NCI-H446 (cell line): ENCODE results near the gene OTC.
A peak's percentile ranks its signal among the peaks of the same experiment; 100 is the strongest.

Source experiments
- DNase-seq, 2 experiments: peaks; one replicate each; lab custom pipeline; 2025; lab: John Stamatoyannopoulos, UW

The OTC gene

GRCh38 chrX:38357747-38358673, 5.6 kb downstream of the OTC start:
- no peak for DNase-seq

GRCh38 chrX:38363046-38363445, 10.6 kb downstream of the OTC start:
- no peak for DNase-seq

- DNase-seq = no peak
These were observed 13.6 kb downstream of the OTC start for GRCh38 chrX:38365954-38366353.

GRCh38 chrX:38368774-38369173, 16.4 kb downstream of the OTC start:
- DNase-seq = no peak

- DNase-seq = no peak
These were observed 19.2 kb downstream of the OTC start for GRCh38 chrX:38371641-38372040.

GRCh38 chrX:38374431-38374830, 22.0 kb downstream of the OTC start:
- DNase-seq = no peak

GRCh38 chrX:38375891-38376290, 23.5 kb downstream of the OTC start:
- peak; percentile 1 to 11 for DNase-seq

- DNase-seq = no peak
These were observed 24.3 kb downstream of the OTC start for GRCh38 chrX:38376747-38377146.

- DNase-seq = no peak
These were observed 26.7 kb downstream of the OTC start for GRCh38 chrX:38379088-38379487.

- DNase-seq = peak; percentile 40 to 54
These were observed 30.3 kb downstream of the OTC start for GRCh38 chrX:38382663-38383062.

GRCh38 chrX:38400389-38400910, 48.0 kb downstream of the OTC start:
- no peak for DNase-seq

GRCh38 chrX:38402118-38402517, 49.7 kb downstream of the OTC start:
- DNase-seq = no peak

- DNase-seq = no peak
These were observed 51.4 kb downstream of the OTC start for GRCh38 chrX:38403834-38404233.

GRCh38 chrX:38407126-38407525, 54.7 kb downstream of the OTC start:
- DNase-seq = no peak

GRCh38 chrX:38409289-38409688, 56.9 kb downstream of the OTC start:
- no peak for DNase-seq

- peak in 1 of 2 experiments; percentile 36 for DNase-seq
These were observed 74.4 kb downstream of the OTC start for GRCh38 chrX:38426785-38427184.

- no peak for DNase-seq
These were observed 79.1 kb downstream of the OTC start for GRCh38 chrX:38431525-38431924.

GRCh38 chrX:38435130-38435529, 82.7 kb downstream of the OTC start:
- no peak for DNase-seq

- DNase-seq = no peak
These were observed 84.7 kb downstream of the OTC start for GRCh38 chrX:38437093-38437492.

GRCh38 chrX:38438321-38438720, 85.9 kb downstream of the OTC start:
- DNase-seq = no peak

- DNase-seq = no peak
These were observed 100.2 kb downstream of the OTC start for GRCh38 chrX:38452603-38453002.

- DNase-seq = peak in 1 of 2 experiments; percentile 6
These were observed 105.7 kb downstream of the OTC start for GRCh38 chrX:38458071-38458470.

- DNase-seq = no peak
These were observed 109.9 kb downstream of the OTC start for GRCh38 chrX:38462257-38462656.

GRCh38 chrX:38465686-38466085, 113.3 kb downstream of the OTC start:
- DNase-seq = no peak
